ENCODE measurements around the gene DCTN1. TPM values are rescaled to one million over a fixed set of nuclear protein-coding genes. Genes with fewer than 3 reads are reported as not detected.

The DCTN1 gene
- total RNA-seq, 2 experiments from 2014 or later, result 75.6 to 79.5 TPM

- Mint-ChIP-seq H3K27ac (no peak overlapping the region), H3K9me3 (no peaks in the 10 kb centered on the region), H3K4me1 (ENCODE audit: low read depth) (peaks cover 5% of the 10 kb centered on the region), H3K36me3 (peaks cover 6% of the 10 kb centered on the region), H3K4me3 (no peak overlapping the region), H3K27me3 (no peaks in the 10 kb centered on the region)
- CTCF ChIA-PET, result interaction anchor here (0.7 to 6.9 kb wide), 11 partner anchors 10 to 509 kb away, joined by 3 to 193 read pairs (median 5); no protein-coding TSS in a partner anchor
- intact Hi-C loops (cut with micrococcal nuclease), result loop anchor here (10.0 kb wide), 1 partner anchor 508 kb away; the partner anchor contains the start of gene STAMBP
- POLR2A ChIA-PET, result no interaction called here
- peak; percentile 23 for DNase-seq
Observed at GRCh38 chr2:74333175-74333574, 46.9 kb downstream of the DCTN1 start.

- CTCF ChIA-PET, result interaction anchor here (1.0 to 6.9 kb wide), 9 partner anchors 12 to 509 kb away, joined by 3 to 193 read pairs (median 5); no protein-coding TSS in a partner anchor
- no peak overlapping the region for H3K27ac Mint-ChIP-seq
- H3K9me3 Mint-ChIP-seq, result no peaks in the 10 kb centered on the region
- no peaks in the 10 kb centered on the region for H3K27me3 Mint-ChIP-seq
- POLR2A ChIA-PET, result no interaction called here
- DNase-seq, result no peak
- H3K4me1 Mint-ChIP-seq (ENCODE audit: low read depth), result peaks cover 5% of the 10 kb centered on the region
- intact Hi-C loops (cut with micrococcal nuclease), result loop anchor here (10.0 kb wide), 1 partner anchor 508 kb away; the partner anchor contains the start of gene STAMBP
- H3K36me3 Mint-ChIP-seq, result peaks cover 6% of the 10 kb centered on the region
- H3K4me3 Mint-ChIP-seq, result no peak overlapping the region
Observed at GRCh38 chr2:74332550-74333174, 47.4 kb downstream of the DCTN1 start.

GRCh38 chr2:74328573-74328972 lies 51.5 kb downstream of the DCTN1 start:
- Mint-ChIP-seq H3K36me3 (peaks cover 6% of the 10 kb centered on the region), H3K4me3 (no peak overlapping the region), H3K9me3 (no peaks in the 10 kb centered on the region), H3K27me3 (no peaks in the 10 kb centered on the region), H3K27ac (no peak overlapping the region), H3K4me1 (ENCODE audit: low read depth) (no peaks in the 10 kb centered on the region)
- ChIA-PET CTCF (interaction anchor here (0.7 kb wide), 1 partner anchor 40 kb away, joined by 4 read pairs; no protein-coding TSS in a partner anchor), POLR2A (no interaction called here)
- no peak for DNase-seq
- intact Hi-C loops (cut with micrococcal nuclease), result no loop called here

- ChIA-PET CTCF (interaction anchor here (0.7 kb wide), 1 partner anchor 39 kb away, joined by 4 read pairs; no protein-coding TSS in a partner anchor), POLR2A (no interaction called here)
- Mint-ChIP-seq H3K27ac (no peak overlapping the region), H3K4me1 (ENCODE audit: low read depth) (no peaks in the 10 kb centered on the region), H3K27me3 (no peaks in the 10 kb centered on the region), H3K36me3 (peaks cover 5% of the 10 kb centered on the region), H3K9me3 (no peaks in the 10 kb centered on the region), H3K4me3 (no peak overlapping the region)
- intact Hi-C loops (cut with micrococcal nuclease), result no loop called here
- DNase-seq, result no peak
Observed at GRCh38 chr2:74328074-74328473, 52.0 kb downstream of the DCTN1 start.

- Mint-ChIP-seq H3K4me3 (no peak overlapping the region), H3K9me3 (no peaks in the 10 kb centered on the region), H3K27me3 (no peaks in the 10 kb centered on the region), H3K27ac (no peak overlapping the region), H3K36me3 (peaks cover 4% of the 10 kb centered on the region), H3K4me1 (ENCODE audit: low read depth) (no peaks in the 10 kb centered on the region)
- intact Hi-C loops (cut with micrococcal nuclease), result no loop called here
- CTCF ChIA-PET, result interaction anchor here (4.7 kb wide), 1 partner anchor 8 kb away, joined by 55 read pairs; no protein-coding TSS in a partner anchor
- POLR2A ChIA-PET, result no interaction called here
- DNase-seq, result no peak
Observed at GRCh38 chr2:74327627-74328026, 52.5 kb downstream of the DCTN1 start.

- H3K4me3 Mint-ChIP-seq, result no peak overlapping the region
- H3K4me1 Mint-ChIP-seq (ENCODE audit: low read depth), result no peaks in the 10 kb centered on the region
- intact Hi-C loops (cut with micrococcal nuclease), result no loop called here
- ChIA-PET CTCF (interaction anchor here (4.7 kb wide), 1 partner anchor 8 kb away, joined by 55 read pairs; no protein-coding TSS in a partner anchor), POLR2A (no interaction called here)
- no peaks in the 10 kb centered on the region for H3K9me3 Mint-ChIP-seq
- DNase-seq, result no peak
- H3K27ac Mint-ChIP-seq, result no peak overlapping the region
- H3K36me3 Mint-ChIP-seq, result peaks cover 1% of the 10 kb centered on the region
- no peaks in the 10 kb centered on the region for H3K27me3 Mint-ChIP-seq
Observed at GRCh38 chr2:74327199-74327598, 52.9 kb downstream of the DCTN1 start.

- intact Hi-C loops (cut with micrococcal nuclease), result no loop called here
- CTCF ChIA-PET, result interaction anchor here (2.6 to 4.7 kb wide), 2 partner anchors 10 to 76 kb away, joined by 10 to 55 read pairs; no protein-coding TSS in a partner anchor
- H3K4me3 Mint-ChIP-seq, result no peak overlapping the region
- no peak for DNase-seq
- POLR2A ChIA-PET, result no interaction called here
- H3K27ac Mint-ChIP-seq, result no peak overlapping the region
- H3K4me1 Mint-ChIP-seq (ENCODE audit: low read depth), result no peaks in the 10 kb centered on the region
- no peaks in the 10 kb centered on the region for H3K36me3 Mint-ChIP-seq
- H3K9me3 Mint-ChIP-seq, result no peaks in the 10 kb centered on the region
- no peaks in the 10 kb centered on the region for H3K27me3 Mint-ChIP-seq
Observed at GRCh38 chr2:74325815-74326214, 54.3 kb downstream of the DCTN1 start.

GRCh38 chr2:74321737-74322136 lies 58.4 kb downstream of the DCTN1 start:
- peaks cover 1% of the 10 kb centered on the region for H3K36me3 Mint-ChIP-seq
- H3K27ac Mint-ChIP-seq, result no peak overlapping the region
- intact Hi-C loops (cut with micrococcal nuclease), result no loop called here
- CTCF ChIA-PET, result interaction anchor here (3.2 kb wide), 1 partner anchor 12 kb away, joined by 24 read pairs; no protein-coding TSS in a partner anchor
- H3K9me3 Mint-ChIP-seq, result no peaks in the 10 kb centered on the region
- H3K4me3 Mint-ChIP-seq, result no peak overlapping the region
- POLR2A ChIA-PET, result no interaction called here
- H3K27me3 Mint-ChIP-seq, result no peaks in the 10 kb centered on the region
- H3K4me1 Mint-ChIP-seq (ENCODE audit: low read depth), result no peaks in the 10 kb centered on the region
- no peak for DNase-seq

GRCh38 chr2:74317701-74318100 lies 62.4 kb downstream of the DCTN1 start:
- Mint-ChIP-seq H3K4me1 (ENCODE audit: low read depth) (no peaks in the 10 kb centered on the region), H3K27me3 (no peaks in the 10 kb centered on the region), H3K36me3 (peaks cover 4% of the 10 kb centered on the region), H3K4me3 (no peak overlapping the region), H3K27ac (no peak overlapping the region), H3K9me3 (no peaks in the 10 kb centered on the region)
- no peak for DNase-seq
- POLR2A ChIA-PET, result no interaction called here
- intact Hi-C loops (cut with micrococcal nuclease), result no loop called here
- CTCF ChIA-PET, result interaction anchor here (0.9 kb wide), 1 partner anchor 17 kb away, joined by 3 read pairs; no protein-coding TSS in a partner anchor

- no peak for DNase-seq
- H3K9me3 Mint-ChIP-seq, result no peaks in the 10 kb centered on the region
- POLR2A ChIA-PET, result no interaction called here
- H3K4me3 Mint-ChIP-seq, result no peak overlapping the region
- peaks cover 4% of the 10 kb centered on the region for H3K36me3 Mint-ChIP-seq
- H3K4me1 Mint-ChIP-seq (ENCODE audit: low read depth), result no peaks in the 10 kb centered on the region
- intact Hi-C loops (cut with micrococcal nuclease), result no loop called here
- no peak overlapping the region for H3K27ac Mint-ChIP-seq
- CTCF ChIA-PET, result interaction anchor here (2.1 kb wide), 1 partner anchor 18 kb away, joined by 11 read pairs; no protein-coding TSS in a partner anchor
- no peaks in the 10 kb centered on the region for H3K27me3 Mint-ChIP-seq
Observed at GRCh38 chr2:74316627-74317295, 63.4 kb downstream of the DCTN1 start.

- H3K27ac Mint-ChIP-seq, result no peak overlapping the region
- intact Hi-C loops (cut with micrococcal nuclease), result no loop called here
- peaks cover 3% of the 10 kb centered on the region for H3K36me3 Mint-ChIP-seq
- H3K27me3 Mint-ChIP-seq, result no peaks in the 10 kb centered on the region
- DNase-seq, result no peak
- H3K9me3 Mint-ChIP-seq, result no peaks in the 10 kb centered on the region
- ChIA-PET CTCF (interaction anchor here (0.6 to 1.4 kb wide), 3 partner anchors 21 to 64 kb away, joined by 3 to 5 read pairs (median 4); no protein-coding TSS in a partner anchor), POLR2A (no interaction called here)
- H3K4me3 Mint-ChIP-seq, result no peak overlapping the region
- no peaks in the 10 kb centered on the region for H3K4me1 Mint-ChIP-seq (ENCODE audit: low read depth)
Observed at GRCh38 chr2:74314107-74314506, 66.0 kb downstream of the DCTN1 start.

GRCh38 chr2:74313497-74313896 lies 66.6 kb downstream of the DCTN1 start:
- intact Hi-C loops (cut with micrococcal nuclease), result no loop called here
- H3K27ac Mint-ChIP-seq, result no peak overlapping the region
- H3K9me3 Mint-ChIP-seq, result no peaks in the 10 kb centered on the region
- no peak for DNase-seq
- no peaks in the 10 kb centered on the region for H3K4me1 Mint-ChIP-seq (ENCODE audit: low read depth)
- CTCF ChIA-PET, result interaction anchor here (1.2 to 1.4 kb wide), 2 partner anchors 11 to 64 kb away, joined by 3 to 5 read pairs; no protein-coding TSS in a partner anchor
- H3K4me3 Mint-ChIP-seq, result no peak overlapping the region
- POLR2A ChIA-PET, result no interaction called here
- peaks cover 3% of the 10 kb centered on the region for H3K36me3 Mint-ChIP-seq
- H3K27me3 Mint-ChIP-seq, result no peaks in the 10 kb centered on the region
